Fibroblast of lung (primary cell): ENCODE results near the gene FNDC3B. TPM values are rescaled to one million over a fixed set of nuclear protein-coding genes. Genes with fewer than 3 reads are reported as not detected.

Experiments
- DNase-seq, 2 donors: peaks; one replicate each; pipeline versions ENCODE4 v3.0.0 to v3.0.0-alpha.2; 2010; ENCODE audit warnings: low read depth in 2 of 2
- H2AFZ ChIP-seq: 2 replicates; pipeline ENCODE4 v1.5.1; 2012; ENCODE audit warnings: low read length, control low read depth, inconsistent platforms
- H3K27ac ChIP-seq: 2 replicates; pipeline ENCODE4 v1.5.1; 2011; ENCODE audit warnings: low read length, control low read depth; ENCODE audit not compliant: insufficient read depth
- H3K27me3 ChIP-seq: 2 replicates; pipeline ENCODE4 v1.5.1; 2011; ENCODE audit warnings: mild to moderate bottlenecking, low read length; ENCODE audit not compliant: control insufficient read depth, insufficient read depth
- H3K36me3 ChIP-seq: 2 replicates; pipeline ENCODE4 v1.5.1; 2011; ENCODE audit warnings: low read length; ENCODE audit not compliant: control insufficient read depth, insufficient read depth
- H3K4me1 ChIP-seq: 2 replicates; pipeline ENCODE4 v1.5.1; 2011; ENCODE audit warnings: low read length; ENCODE audit not compliant: control insufficient read depth, insufficient read depth; ENCODE audit errors: extremely low read depth
- H3K4me2 ChIP-seq: 2 replicates; pipeline ENCODE4 v1.5.1; 2011; ENCODE audit warnings: low read length, control low read depth; ENCODE audit not compliant: insufficient read depth; ENCODE audit errors: extremely low read depth
- H3K4me3 ChIP-seq, 4 experiments: fragments of 200-600 bp in 1 of 4; sonication (generic) in 1 of 4; replicated peaks in 1 of 4; 2 replicates each; pipeline ENCODE4 v1.5.1; 2011 to 2016; ENCODE audit warnings: low read length in 4 of 4, low read depth in 3 of 4, mild to moderate bottlenecking in 3 of 4, control low read depth in 2 of 4, inconsistent platforms in 1 of 4, mixed read lengths in 1 of 4; ENCODE audit not compliant: insufficient read depth in 1 of 4; ENCODE audit errors: control extremely low read depth in 1 of 4
- H3K79me2 ChIP-seq: 2 replicates; pipeline ENCODE4 v1.5.1; 2012; ENCODE audit warnings: mild to moderate bottlenecking, low read length, inconsistent platforms; ENCODE audit not compliant: control insufficient read depth, insufficient read depth
- H3K9ac ChIP-seq: 2 replicates; pipeline ENCODE4 v1.5.1; 2011; ENCODE audit warnings: mild to moderate bottlenecking, low read length, control low read depth; ENCODE audit not compliant: insufficient read depth
- H3K9me3 ChIP-seq: 2 replicates; pipeline ENCODE4 v1.5.1; 2012; ENCODE audit warnings: low read depth, low read length; ENCODE audit not compliant: control insufficient read depth, insufficient read depth
- H4K20me1 ChIP-seq: 2 replicates; pipeline ENCODE4 v1.5.1; 2011; ENCODE audit warnings: low read length; ENCODE audit not compliant: control insufficient read depth, insufficient read depth; ENCODE audit errors: extremely low read depth
- EZH2 ChIP-seq: IDR thresholded peaks from 2 replicates; pipeline ENCODE4 v1.5.1; 2012; ENCODE audit warnings: low read length, control low read depth, mild to moderate bottlenecking; ENCODE audit errors: missing control alignments
- polyA plus RNA-seq, 2 donors: library from polyadenylated mRNA; depleted of rRNA in 1 of 2; stranded (reverse) in 1 of 2; unstranded in 1 of 2; fragments of >200 nt; gene quantifications; 2 replicates each; pipeline ENCODE4 v1.2.1, GENCODE V29; 2011 to 2012; ENCODE audit warnings: missing spikeins in 1 of 2
- total RNA-seq: library from RNA; depleted of rRNA; stranded (reverse); fragments of >200 nt; gene quantifications from 2 replicates; pipeline ENCODE4 v1.2.1, GENCODE V29; 2014
- TF ChIP-seq, protein P1 (sequence below), 2 donors: IDR thresholded peaks in 1 of 2; conservative IDR thresholded peaks in 1 of 2; 1 replicate in 1 of 2; 2 replicates in 1 of 2; pipeline ENCODE4 v1.5.1; 2011 to 2012; ENCODE audit warnings: low read length in 2 of 2, control low read depth in 1 of 2, inconsistent platforms in 1 of 2, low read depth in 1 of 2, mild to moderate bottlenecking in 1 of 2

FNDC3B gene
- total and polyA plus RNA-seq, 2 donors (not counting 1 experiment from before 2014, with no cell fraction given) = 26.1 to 76.8 TPM

- H2AFZ ChIP-seq = no peak overlapping the region
- no peak overlapping the region for H3K9ac ChIP-seq
- peaks cover 37% of the 10 kb centered on the region for H3K27me3 ChIP-seq
- no peaks in the 10 kb centered on the region for H3K36me3 ChIP-seq
- no peaks in the 10 kb centered on the region for H3K4me1 ChIP-seq
- no peaks in the 10 kb centered on the region for H3K9me3 ChIP-seq
- no peaks in the 10 kb centered on the region for H4K20me1 ChIP-seq
- no peaks in the 10 kb centered on the region for H3K79me2 ChIP-seq
- peak overlapping the region; percentile 65 for H3K4me2 ChIP-seq
- peak overlapping the region in 1 of 4 experiments; percentile 38 for H3K4me3 ChIP-seq
- H3K27ac ChIP-seq = no peak overlapping the region
- TF ChIP-seq, protein P1, sequence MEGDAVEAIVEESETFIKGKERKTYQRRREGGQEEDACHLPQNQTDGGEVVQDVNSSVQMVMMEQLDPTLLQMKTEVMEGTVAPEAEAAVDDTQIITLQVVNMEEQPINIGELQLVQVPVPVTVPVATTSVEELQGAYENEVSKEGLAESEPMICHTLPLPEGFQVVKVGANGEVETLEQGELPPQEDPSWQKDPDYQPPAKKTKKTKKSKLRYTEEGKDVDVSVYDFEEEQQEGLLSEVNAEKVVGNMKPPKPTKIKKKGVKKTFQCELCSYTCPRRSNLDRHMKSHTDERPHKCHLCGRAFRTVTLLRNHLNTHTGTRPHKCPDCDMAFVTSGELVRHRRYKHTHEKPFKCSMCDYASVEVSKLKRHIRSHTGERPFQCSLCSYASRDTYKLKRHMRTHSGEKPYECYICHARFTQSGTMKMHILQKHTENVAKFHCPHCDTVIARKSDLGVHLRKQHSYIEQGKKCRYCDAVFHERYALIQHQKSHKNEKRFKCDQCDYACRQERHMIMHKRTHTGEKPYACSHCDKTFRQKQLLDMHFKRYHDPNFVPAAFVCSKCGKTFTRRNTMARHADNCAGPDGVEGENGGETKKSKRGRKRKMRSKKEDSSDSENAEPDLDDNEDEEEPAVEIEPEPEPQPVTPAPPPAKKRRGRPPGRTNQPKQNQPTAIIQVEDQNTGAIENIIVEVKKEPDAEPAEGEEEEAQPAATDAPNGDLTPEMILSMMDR (conservative IDR thresholded peaks at IDR 0.05 in 1 of 2, IDR thresholded peaks at IDR 0.05 in 1 of 2; ENCODE audit: low read depth in 1 of 2, low read length in 2 of 2) = no peak
- TF ChIP-seq EZH2 = peak; percentile 61
- DNase-seq = peak; percentile 44 to 45
These were observed 410.2 kb downstream of the FNDC3B start for GRCh38 chr3:172449466-172450149.

Other genes starting within 250 kb of the FNDC3B start
- gene PLD1, start 229.1 kb upstream of the FNDC3B start, total RNA-seq = 8.2 and 18.8 TPM in 2 replicates
- 3.3 and 10.8 TPM in 2 replicates for gene PLD1, start 229.1 kb upstream of the FNDC3B start, polyA plus RNA-seq
- gene TMEM212, start 196.2 kb upstream of the FNDC3B start, total RNA-seq = not detected in 2 replicates
- not detected in 2 replicates for gene TMEM212, start 196.2 kb upstream of the FNDC3B start, polyA plus RNA-seq